ENCODE results near the gene RAP1GAP2.

The RAP1GAP2 gene

DNA sequence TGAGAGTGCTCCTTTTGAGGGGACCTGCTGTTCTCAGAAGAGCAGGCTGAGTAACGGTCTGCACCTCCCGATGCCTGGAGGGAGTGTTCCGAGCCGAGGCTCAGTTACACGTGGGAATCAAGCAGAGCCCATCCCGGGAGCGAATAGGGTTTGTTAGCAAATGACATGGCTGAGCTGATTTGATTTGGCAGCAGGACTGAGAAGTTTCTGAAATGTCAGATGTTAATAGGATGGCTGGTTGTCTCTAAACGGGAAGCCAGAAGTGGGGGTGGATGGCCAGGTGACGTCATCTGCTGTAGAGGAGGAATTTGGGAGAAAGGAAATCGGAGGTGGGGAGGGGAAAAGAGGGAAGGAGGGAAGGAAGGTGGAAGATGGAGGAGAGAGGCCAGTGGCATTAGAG is 128.0 kb downstream of the RAP1GAP2 start (continued):
- TF ChIP-seq, protein P1, sequence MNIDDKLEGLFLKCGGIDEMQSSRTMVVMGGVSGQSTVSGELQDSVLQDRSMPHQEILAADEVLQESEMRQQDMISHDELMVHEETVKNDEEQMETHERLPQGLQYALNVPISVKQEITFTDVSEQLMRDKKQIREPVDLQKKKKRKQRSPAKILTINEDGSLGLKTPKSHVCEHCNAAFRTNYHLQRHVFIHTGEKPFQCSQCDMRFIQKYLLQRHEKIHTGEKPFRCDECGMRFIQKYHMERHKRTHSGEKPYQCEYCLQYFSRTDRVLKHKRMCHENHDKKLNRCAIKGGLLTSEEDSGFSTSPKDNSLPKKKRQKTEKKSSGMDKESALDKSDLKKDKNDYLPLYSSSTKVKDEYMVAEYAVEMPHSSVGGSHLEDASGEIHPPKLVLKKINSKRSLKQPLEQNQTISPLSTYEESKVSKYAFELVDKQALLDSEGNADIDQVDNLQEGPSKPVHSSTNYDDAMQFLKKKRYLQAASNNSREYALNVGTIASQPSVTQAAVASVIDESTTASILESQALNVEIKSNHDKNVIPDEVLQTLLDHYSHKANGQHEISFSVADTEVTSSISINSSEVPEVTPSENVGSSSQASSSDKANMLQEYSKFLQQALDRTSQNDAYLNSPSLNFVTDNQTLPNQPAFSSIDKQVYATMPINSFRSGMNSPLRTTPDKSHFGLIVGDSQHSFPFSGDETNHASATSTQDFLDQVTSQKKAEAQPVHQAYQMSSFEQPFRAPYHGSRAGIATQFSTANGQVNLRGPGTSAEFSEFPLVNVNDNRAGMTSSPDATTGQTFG (tag by site-specific recombination; IDR thresholded peaks at IDR 0.05; ENCODE audit: borderline replicate concordance): no peak

DNA sequence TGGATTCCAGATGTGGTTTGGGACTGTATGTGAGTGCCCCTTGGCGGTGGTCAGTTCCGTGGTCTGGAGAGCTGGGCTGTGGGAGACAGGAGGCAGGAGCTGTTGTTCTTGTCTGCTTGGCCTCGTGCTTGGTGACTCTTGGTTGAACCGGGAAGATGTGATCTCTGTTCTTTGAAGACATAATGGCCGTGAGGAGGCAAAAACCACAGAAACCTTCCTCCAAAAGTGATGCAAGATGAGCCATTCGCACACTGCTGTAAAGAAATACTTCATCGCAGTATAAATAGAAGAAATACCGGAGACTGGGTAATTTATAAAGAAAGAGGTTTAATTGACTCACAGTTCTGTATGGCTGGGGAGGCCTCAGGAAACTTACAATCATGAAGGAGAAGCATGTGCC is 128.8 kb downstream of the RAP1GAP2 start:
- H3K9me3 ChIP-seq (ENCODE audit: control insufficient read depth, insufficient read depth, low read depth, low read length): no peaks in the 10 kb centered on the region
- H3K36me3 ChIP-seq (ENCODE audit: control insufficient read depth in 2 of 2, insufficient read depth in 1 of 2, low read length in 2 of 2): no peaks in the 10 kb centered on the region
- H3K4me3 ChIP-seq (ENCODE audit: low read depth, low read length): no peak overlapping the region
- ChIA-PET CTCF (interaction anchor here (1.3 to 2.0 kb wide), 2 partner anchors 76 to 89 kb away, joined by 3 to 14 read pairs; no protein-coding TSS in a partner anchor), POLR2A (no interaction called here)
- peaks cover 7% of the 10 kb centered on the region for H3K4me1 ChIP-seq (ENCODE audit: control insufficient read depth, insufficient read depth, low read length)
- no peak overlapping the region for H3K27ac ChIP-seq (ENCODE audit: extremely low read depth, low read depth, low read length)
- no peak for TF ChIP-seq GLIS2 (tag by site-specific recombination; IDR thresholded peaks at IDR 0.05)
- no peak for TF ChIP-seq SP2 (tag by site-specific recombination; IDR thresholded peaks at IDR 0.05)

DNA sequence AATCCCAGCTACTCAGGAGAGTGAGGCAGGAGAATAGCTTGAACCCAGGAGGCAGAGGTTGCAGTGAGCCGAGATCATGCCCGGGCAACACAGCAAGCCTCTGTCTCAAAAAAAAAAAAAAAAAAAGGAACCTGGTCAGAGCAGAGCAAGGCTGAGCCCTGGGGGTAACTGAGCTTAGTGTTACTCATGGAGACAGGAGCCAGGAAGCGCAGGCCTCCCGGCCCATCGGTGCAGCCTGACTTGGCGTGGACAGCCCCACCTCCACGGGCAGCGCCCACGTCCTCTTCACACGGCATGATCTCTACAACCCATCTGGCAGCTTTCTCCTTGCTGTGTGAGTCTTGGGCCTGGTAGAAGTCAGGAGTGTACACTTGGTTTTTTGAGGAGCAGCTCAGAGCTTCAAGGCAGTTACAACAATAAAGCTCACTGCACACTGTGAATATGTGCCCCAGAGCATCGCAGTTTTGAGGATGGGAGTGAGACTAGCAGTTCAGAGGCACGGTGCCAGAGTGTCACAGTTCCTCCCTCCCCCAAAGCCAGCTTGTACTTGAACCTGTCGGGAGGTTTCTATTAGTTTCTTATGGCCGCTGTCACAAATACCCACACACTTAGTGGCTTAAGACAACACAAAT is 129.9 kb downstream of the RAP1GAP2 start:
- CTCF ChIA-PET: interaction anchor here (0.6 to 2.0 kb wide), 5 partner anchors 11 to 99 kb away, joined by 3 to 14 read pairs (median 3); no protein-coding TSS in a partner anchor
- H3K36me3 ChIP-seq (ENCODE audit: control insufficient read depth in 2 of 2, insufficient read depth in 1 of 2, low read length in 2 of 2): no peaks in the 10 kb centered on the region
- no peak overlapping the region for H3K4me3 ChIP-seq (ENCODE audit: low read depth, low read length)
- H3K9me3 ChIP-seq (ENCODE audit: control insufficient read depth, insufficient read depth, low read depth, low read length): no peaks in the 10 kb centered on the region
- TF ChIP-seq ZNF146 (tag by site-specific recombination; IDR thresholded peaks at IDR 0.05) (no peak), IKZF3 (tag by site-specific recombination; IDR thresholded peaks at IDR 0.05) (no peak), ZNF530 (tag by site-specific recombination; IDR thresholded peaks at IDR 0.05; ENCODE audit: low read depth) (no peak)
- no peak overlapping the region for H3K27ac ChIP-seq (ENCODE audit: extremely low read depth, low read depth, low read length)
- peaks cover 7% of the 10 kb centered on the region for H3K4me1 ChIP-seq (ENCODE audit: control insufficient read depth, insufficient read depth, low read length)
- POLR2A ChIA-PET: interaction anchor here (0.6 to 1.2 kb wide), 3 partner anchors 33 to 78 kb away, joined by 3 to 8 read pairs (median 6); no protein-coding TSS in a partner anchor

DNA sequence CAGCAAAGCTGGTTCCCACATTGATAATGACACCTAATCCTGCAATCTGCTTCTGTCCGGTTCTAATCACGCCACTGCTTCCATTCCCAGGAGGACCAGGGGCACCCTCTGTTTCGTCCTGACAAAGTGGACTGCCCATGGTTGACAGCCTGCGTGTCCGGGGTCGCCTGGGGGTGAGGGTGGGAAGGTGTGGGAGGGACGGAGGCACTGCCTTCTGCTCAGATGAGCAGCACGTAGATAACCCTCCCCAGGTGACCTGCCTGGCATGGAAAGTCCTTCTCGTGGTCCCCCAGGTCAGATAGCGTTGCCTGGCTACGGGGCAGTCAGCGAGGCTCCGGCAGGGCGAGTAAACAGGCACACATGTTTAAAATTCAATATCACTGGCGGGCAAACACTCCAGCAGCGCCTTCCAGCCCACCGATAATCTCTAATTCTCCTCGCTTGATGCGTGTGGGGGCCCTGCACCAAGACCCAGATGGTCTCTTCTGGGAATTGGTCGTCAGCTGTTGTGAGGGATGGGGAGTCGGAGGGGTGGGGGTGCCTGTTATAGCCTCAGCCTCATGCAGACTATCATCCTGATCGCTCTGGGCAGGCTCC is 132.2 kb downstream of the RAP1GAP2 start:
- POLR2A ChIA-PET: interaction anchor here (0.8 kb wide), 1 partner anchor 14 kb away, joined by 6 read pairs; no protein-coding TSS in a partner anchor
- H3K4me1 ChIP-seq (ENCODE audit: control insufficient read depth, insufficient read depth, low read length): peaks cover 7% of the 10 kb centered on the region
- no peak for TF ChIP-seq ZNF776 (tag by site-specific recombination; IDR thresholded peaks at IDR 0.05; ENCODE audit: borderline replicate concordance)
- no peak for TF ChIP-seq ZNF670 (tag by site-specific recombination; IDR thresholded peaks at IDR 0.05; ENCODE audit: low read depth)
- no peak for TF ChIP-seq ZNF658 (tag by site-specific recombination; IDR thresholded peaks at IDR 0.05)
- TF ChIP-seq ZNF837 (tag by site-specific recombination; IDR thresholded peaks at IDR 0.05): no peak
- TF ChIP-seq ZNF114 (tag by site-specific recombination; IDR thresholded peaks at IDR 0.05): no peak
- no peak for TF ChIP-seq ZNF585B (tag by site-specific recombination; IDR thresholded peaks at IDR 0.05)
- no peak for TF ChIP-seq ZBTB48 (tag by site-specific recombination; IDR thresholded peaks at IDR 0.05)
- no peak for TF ChIP-seq ZNF561 (tag by site-specific recombination; IDR thresholded peaks at IDR 0.05; ENCODE audit: borderline replicate concordance)
- TF ChIP-seq ZNF423 (tag by site-specific recombination; IDR thresholded peaks at IDR 0.05): no peak
- no peak for TF ChIP-seq ZNF274 (IDR thresholded peaks at IDR 0.05; ENCODE audit: low read length)
- no peak for TF ChIP-seq ZNF274 (tag by site-specific recombination; IDR thresholded peaks at IDR 0.05; ENCODE audit: borderline replicate concordance)
- TF ChIP-seq ZNF266 (tag by site-specific recombination; IDR thresholded peaks at IDR 0.05; ENCODE audit: low read depth): no peak

More for the DNA sequence above, 132.2 kb downstream of the RAP1GAP2 start:
- no peaks in the 10 kb centered on the region for H3K36me3 ChIP-seq (ENCODE audit: control insufficient read depth in 2 of 2, insufficient read depth in 1 of 2, low read length in 2 of 2)
- no peaks in the 10 kb centered on the region for H3K9me3 ChIP-seq (ENCODE audit: control insufficient read depth, insufficient read depth, low read depth, low read length)
- H3K4me3 ChIP-seq (ENCODE audit: low read depth, low read length): no peak overlapping the region
- CTCF ChIA-PET: interaction anchor here (2.3 to 5.6 kb wide), 2 partner anchors 79 to 84 kb away, joined by 8 to 94 read pairs; no protein-coding TSS in a partner anchor
- H3K27ac ChIP-seq (ENCODE audit: extremely low read depth, low read depth, low read length): no peak overlapping the region
